ENCODE data around the gene SLC17A2.
"Not testable (repeated sequence)": the region's sequence is repeated elsewhere in the genome, so short reads cannot be mapped to it uniquely, and the experiment has no call there.

Gene SLC17A2

DNA sequence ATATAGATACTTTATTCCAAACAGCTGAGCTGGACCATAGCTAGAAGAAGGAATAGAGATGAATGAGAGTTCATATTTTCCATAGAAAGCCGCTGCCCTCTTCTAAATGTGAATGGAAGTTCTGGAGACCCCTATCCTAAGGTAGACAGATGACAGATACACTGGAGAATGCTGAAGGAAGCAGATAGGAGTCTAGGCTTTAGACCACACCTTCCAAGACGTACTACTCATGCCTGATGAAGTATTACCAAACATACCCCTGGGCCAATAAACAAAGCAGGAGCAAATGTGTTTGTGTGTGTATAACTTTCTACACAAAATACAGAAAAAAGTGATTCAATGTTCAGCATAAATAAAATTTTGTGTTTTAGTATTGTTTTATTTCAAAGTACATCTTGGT is 9.1 kb upstream of the SLC17A2 start:
- peaks cover 3% of the 10 kb centered on the region for H3K4me1 Mint-ChIP-seq

DNA sequence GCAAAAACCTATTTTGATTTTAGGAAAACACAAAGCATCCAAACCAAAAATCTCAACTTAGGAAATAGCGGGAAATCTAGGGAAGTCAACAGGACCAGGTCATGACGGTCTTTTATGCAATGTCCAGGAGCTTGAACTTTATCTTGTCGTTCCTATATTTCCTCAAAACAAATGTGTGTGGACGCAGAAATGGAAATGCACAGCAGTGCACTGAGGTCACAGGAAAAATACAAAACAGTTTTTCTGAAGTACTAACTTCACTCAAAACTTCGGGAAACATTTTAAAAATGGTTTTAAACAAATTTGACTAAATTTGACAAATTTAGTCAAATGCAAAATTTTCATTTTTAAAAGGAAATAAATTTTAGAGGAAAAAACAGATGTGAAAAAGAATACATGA is 5.5 kb upstream of the SLC17A2 start:
- H3K9me3 Mint-ChIP-seq: no peaks in the 10 kb centered on the region
- no peaks in the 10 kb centered on the region for H3K36me3 Mint-ChIP-seq
- H3K4me3 Mint-ChIP-seq: no peak overlapping the region
- no peak for ATAC-seq
- H3K27ac Mint-ChIP-seq: no peak overlapping the region
- peaks cover 9% of the 10 kb centered on the region for H3K27me3 Mint-ChIP-seq
- peaks cover 6% of the 10 kb centered on the region for H3K4me1 Mint-ChIP-seq

More for the DNA sequence above, 9.1 kb upstream of the SLC17A2 start:
- H3K4me3 Mint-ChIP-seq: no peak overlapping the region
- no peak for ATAC-seq
- H3K36me3 Mint-ChIP-seq: no peaks in the 10 kb centered on the region
- no peaks in the 10 kb centered on the region for H3K9me3 Mint-ChIP-seq
- H3K27ac Mint-ChIP-seq: no peak overlapping the region
- H3K27me3 Mint-ChIP-seq: no peaks in the 10 kb centered on the region

DNA sequence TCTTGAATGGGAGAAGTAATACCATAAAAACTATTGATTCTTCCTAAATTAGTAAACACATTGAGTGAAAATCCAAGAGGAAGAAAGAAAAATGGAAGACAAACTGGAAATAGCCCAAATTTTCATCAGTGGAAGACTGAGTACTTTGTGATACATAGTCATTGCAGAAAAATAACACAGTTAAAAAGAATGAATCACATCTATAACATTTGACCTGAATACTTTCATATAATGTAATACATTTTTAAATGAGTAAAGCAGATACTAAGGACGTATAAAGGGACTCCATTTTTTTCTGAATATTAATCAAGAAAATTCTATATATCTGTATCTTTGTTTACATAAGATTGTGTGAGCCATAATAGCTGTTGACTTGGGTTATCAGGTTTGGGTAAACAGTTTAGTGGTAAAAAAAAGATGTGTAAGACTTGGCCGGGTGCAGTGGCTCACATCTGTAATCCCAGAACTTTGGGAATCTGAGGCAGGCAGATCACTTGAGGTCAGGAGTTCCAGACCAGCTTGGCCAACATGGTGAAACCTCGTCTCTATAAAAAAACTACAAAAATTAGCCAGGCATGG is 4.3 kb upstream of the SLC17A2 start:
- Mint-ChIP-seq H3K4me3 (no peak overlapping the region), H3K27me3 (peaks cover 9% of the 10 kb centered on the region), H3K36me3 (no peaks in the 10 kb centered on the region), H3K9me3 (no peaks in the 10 kb centered on the region), H3K27ac (no peak overlapping the region), H3K4me1 (peaks cover 6% of the 10 kb centered on the region)
- no peak for ATAC-seq

DNA sequence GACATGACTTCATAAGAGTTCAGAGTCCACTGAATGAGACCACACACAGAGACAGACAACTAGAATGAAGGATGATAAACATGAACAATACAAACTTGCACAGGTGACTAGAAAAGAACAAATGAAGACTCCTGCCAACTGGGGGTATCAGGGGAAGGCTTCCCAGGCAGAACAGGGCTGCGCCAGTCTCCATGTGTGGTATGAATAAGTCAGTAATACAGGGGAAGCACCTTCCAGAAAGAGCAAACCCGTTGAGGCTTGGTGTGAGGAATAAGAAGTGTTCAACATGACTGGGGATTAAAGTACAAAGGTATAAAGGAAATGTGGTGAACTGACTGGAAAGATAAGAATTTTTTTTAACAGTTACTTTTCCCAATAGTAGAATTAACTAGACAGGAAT is 3.7 kb upstream of the SLC17A2 start:
- Mint-ChIP-seq H3K36me3 (no peaks in the 10 kb centered on the region), H3K27me3 (peaks cover 9% of the 10 kb centered on the region)

DNA sequence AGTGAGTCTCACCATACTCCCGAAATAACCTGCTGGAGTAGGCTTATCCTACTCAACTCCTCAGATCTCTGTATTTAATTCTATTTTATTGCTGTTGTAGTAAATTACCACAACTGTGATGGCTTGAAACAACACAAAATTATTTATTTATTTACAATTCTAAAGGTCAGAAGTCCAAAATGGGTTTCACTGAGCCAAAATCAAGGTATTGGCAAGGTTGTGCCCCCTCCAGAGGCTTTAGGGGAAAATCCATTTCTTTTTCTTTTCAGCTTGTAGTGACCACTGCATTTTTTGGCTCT is 869 bp upstream of the SLC17A2 start:
- no peak for ATAC-seq
- no peaks in the 10 kb centered on the region for H3K36me3 Mint-ChIP-seq
- peaks cover 9% of the 10 kb centered on the region for H3K27me3 Mint-ChIP-seq
- no peak overlapping the region for H3K4me3 Mint-ChIP-seq
- H3K9me3 Mint-ChIP-seq: no peaks in the 10 kb centered on the region
- no peak overlapping the region for H3K27ac Mint-ChIP-seq
- H3K4me1 Mint-ChIP-seq: peaks cover 6% of the 10 kb centered on the region

More for the DNA sequence above, 3.7 kb upstream of the SLC17A2 start:
- Mint-ChIP-seq H3K9me3 (no peaks in the 10 kb centered on the region), H3K4me1 (peaks cover 6% of the 10 kb centered on the region), H3K27ac (no peak overlapping the region), H3K4me3 (no peak overlapping the region)
- no peak for ATAC-seq

DNA sequence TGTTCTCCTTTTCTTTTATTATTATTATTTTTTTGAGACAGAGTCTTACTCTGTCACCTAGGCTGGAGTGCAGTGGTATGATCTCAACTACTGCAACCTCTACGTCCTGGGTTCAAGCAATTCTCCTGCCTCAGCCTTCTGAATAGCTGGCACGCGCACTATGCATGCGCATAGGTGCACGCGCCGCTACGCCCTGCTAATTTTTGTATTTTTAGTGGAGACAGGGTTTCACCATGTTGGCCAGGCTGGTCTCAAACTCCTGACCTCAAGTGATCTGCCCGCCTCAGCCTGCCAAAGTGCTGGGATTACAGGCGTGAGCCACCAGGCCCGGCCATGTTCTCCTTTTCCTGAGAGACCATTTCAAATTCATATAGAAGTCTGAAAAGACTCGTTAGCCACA is 706 bp downstream of the SLC17A2 start:
- H3K36me3 Mint-ChIP-seq, H3K27ac Mint-ChIP-seq: not testable (repeated sequence)

DNA sequence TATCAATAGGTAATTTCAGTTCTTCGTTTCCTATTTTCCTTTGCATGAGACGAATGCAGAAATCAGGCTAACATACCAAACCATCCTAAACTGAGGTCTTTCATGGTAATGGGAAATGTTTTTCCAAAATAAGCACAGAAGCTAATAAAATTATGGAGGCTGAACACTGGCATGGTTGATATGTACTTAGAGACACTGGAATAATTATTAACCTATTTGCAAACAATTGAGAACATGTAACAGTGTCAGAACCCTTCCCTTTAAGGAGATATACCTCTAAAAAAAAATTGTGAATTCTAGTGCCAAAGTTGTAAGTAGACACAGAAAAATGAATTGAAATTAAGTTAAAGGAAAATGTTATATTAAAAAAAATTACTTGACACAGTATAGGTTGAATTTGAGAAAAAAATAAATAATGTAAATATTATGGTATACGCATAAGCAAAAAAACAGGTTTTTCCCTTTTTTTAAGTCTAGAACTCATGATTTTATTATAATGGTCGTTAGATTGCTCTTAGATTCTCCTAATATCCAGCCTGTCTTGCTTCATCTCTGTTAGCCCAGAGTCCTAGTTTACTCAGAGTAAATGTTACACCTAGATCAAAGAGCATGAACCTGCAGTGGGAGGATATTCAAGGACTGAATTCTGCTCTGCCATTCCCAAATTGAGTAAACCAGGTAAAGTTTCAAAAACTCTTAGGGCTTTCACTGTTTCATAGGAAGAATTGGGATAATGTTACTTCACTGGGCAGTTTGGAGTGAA is 1.7 kb downstream of the SLC17A2 start:
- no peaks in the 10 kb centered on the region for H3K9me3 Mint-ChIP-seq
- no peaks in the 10 kb centered on the region for H3K36me3 Mint-ChIP-seq
- no peak overlapping the region for H3K27ac Mint-ChIP-seq
- ATAC-seq: no peak
- no peak overlapping the region for H3K4me3 Mint-ChIP-seq
- H3K4me1 Mint-ChIP-seq: peaks cover 6% of the 10 kb centered on the region
- H3K27me3 Mint-ChIP-seq: peaks cover 9% of the 10 kb centered on the region

More for the DNA sequence above, 706 bp downstream of the SLC17A2 start:
- H3K4me1 Mint-ChIP-seq, H3K9me3 Mint-ChIP-seq, H3K4me3 Mint-ChIP-seq, ATAC-seq, H3K27me3 Mint-ChIP-seq: not testable (repeated sequence)

DNA sequence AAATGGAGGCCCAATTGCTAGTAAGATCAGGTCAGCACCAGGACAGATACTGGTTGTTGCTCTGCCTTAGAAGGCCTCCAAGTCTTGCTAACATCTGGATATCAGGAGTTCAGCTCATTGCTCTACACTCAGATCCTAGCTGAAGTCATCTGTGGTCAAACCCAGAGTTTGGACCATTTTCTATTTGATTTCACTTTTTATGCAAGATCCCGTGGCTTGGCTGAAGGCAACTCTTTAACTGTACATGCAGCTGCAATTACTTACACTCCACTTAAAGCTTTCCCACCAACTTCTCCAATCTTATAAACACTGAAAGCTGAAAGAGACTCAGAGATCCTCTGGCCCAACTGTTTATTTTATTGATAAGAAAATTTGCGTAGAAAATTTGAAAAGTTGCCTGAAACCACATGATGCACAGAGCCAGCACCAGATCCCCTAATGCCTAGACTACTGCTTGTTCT is 2.7 kb downstream of the SLC17A2 start:
- Mint-ChIP-seq H3K4me1 (peaks cover 6% of the 10 kb centered on the region), H3K36me3 (no peaks in the 10 kb centered on the region), H3K27ac (no peak overlapping the region), H3K9me3 (no peaks in the 10 kb centered on the region), H3K27me3 (peaks cover 9% of the 10 kb centered on the region), H3K4me3 (no peak overlapping the region)
- ATAC-seq: no peak

DNA sequence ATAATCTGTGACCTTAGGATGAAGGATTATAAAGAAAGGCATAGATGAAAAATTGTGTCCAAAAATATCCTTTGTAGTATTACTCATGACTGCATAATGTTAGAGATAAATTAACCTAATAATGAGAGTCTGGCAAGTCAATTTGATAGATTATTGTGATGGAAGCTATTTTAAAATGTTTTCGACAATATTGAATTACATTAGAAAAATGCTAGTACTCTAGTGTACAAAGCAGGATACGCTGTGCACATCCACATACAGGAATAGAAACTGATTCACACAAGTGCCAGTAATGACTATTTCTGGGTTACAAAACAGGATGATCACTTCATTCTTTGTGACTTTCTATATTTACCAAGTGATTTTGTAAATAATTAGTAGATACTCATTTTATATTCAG is 3.3 kb downstream of the SLC17A2 start:
- Mint-ChIP-seq H3K4me3 (no peak overlapping the region), H3K4me1 (peaks cover 3% of the 10 kb centered on the region), H3K27ac (no peak overlapping the region), H3K36me3 (no peaks in the 10 kb centered on the region), H3K9me3 (no peaks in the 10 kb centered on the region), H3K27me3 (peaks cover 5% of the 10 kb centered on the region)
- no peak for ATAC-seq

DNA sequence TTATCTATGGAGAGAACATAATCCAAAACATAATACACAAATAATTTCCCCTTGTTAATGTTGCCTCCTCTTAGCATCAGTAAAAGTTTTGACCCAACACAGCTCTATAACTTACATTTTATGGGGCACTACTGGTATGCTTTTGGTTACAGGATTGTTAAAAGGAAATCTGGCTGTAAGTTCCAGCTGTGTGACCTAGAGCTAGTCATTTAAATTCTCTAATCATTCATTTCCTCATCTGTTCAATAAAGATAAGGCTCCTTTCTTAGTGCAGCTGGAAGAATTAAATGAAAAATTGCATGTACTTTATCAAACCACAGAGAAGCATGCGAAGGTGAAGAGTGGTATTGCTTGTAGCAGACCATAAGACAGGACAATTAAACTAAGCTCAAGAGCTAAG is 4.6 kb downstream of the SLC17A2 start:
- H3K27me3 Mint-ChIP-seq: no peaks in the 10 kb centered on the region
- no peak for ATAC-seq
- H3K36me3 Mint-ChIP-seq: no peaks in the 10 kb centered on the region
- H3K27ac Mint-ChIP-seq: no peak overlapping the region
- no peaks in the 10 kb centered on the region for H3K4me1 Mint-ChIP-seq
- no peak overlapping the region for H3K4me3 Mint-ChIP-seq
- H3K9me3 Mint-ChIP-seq: no peaks in the 10 kb centered on the region

DNA sequence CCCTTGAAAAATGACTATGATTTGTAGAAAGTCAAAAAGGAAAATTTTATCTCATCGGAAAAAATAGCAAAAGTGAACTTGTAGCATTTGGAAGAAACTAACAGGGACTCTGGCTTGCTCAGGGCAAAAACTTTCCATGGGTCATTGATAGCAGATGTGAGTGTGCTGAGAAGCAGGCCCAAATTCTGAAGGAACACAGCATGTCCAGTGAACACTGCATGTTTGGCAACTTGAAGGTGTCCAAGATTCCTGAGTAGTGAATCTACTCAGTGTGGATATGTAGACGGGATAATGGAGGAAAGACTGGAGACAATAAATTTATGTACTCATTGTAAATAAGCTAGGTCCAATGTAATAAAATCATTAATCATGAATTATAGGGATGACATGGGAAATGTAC is 8.2 kb downstream of the SLC17A2 start:
- H3K27ac Mint-ChIP-seq: no peak overlapping the region
- no peaks in the 10 kb centered on the region for H3K36me3 Mint-ChIP-seq
- no peak for ATAC-seq
- no peaks in the 10 kb centered on the region for H3K27me3 Mint-ChIP-seq
- H3K9me3 Mint-ChIP-seq: no peaks in the 10 kb centered on the region
- no peaks in the 10 kb centered on the region for H3K4me1 Mint-ChIP-seq
- H3K4me3 Mint-ChIP-seq: no peak overlapping the region

DNA sequence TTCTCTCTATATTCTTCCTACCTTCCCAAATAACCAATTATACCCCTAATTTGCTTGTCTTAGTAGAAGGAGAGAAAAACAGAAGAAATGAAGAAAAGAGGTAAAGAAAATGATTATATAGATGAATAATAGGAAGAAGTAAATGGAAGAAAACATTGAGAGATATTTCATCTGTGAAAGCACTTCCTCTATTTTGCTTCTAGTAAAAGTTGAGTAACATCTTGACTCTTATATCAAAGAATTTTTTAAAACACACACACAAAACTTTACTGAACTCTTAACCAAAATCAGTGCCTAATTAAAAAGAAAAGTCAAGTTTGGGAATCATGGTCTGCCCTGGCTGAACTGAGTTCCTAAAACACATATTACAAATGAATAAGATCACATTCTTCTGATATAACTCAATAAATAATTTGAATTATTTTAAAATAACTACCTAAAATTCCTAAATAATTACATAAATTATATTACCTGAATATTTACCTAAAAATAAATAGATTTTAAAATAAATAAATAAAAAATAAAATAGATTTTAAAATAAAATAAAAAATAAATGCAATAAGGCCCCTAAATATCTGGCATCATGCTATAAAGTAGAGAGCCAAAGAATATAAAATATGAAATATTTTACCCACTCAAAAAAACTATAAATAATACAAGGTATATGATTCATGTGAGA is 8.8 kb downstream of the SLC17A2 start:
- H3K36me3 Mint-ChIP-seq: no peaks in the 10 kb centered on the region
- no peaks in the 10 kb centered on the region for H3K27me3 Mint-ChIP-seq
- H3K4me3 Mint-ChIP-seq: no peak overlapping the region

DNA sequence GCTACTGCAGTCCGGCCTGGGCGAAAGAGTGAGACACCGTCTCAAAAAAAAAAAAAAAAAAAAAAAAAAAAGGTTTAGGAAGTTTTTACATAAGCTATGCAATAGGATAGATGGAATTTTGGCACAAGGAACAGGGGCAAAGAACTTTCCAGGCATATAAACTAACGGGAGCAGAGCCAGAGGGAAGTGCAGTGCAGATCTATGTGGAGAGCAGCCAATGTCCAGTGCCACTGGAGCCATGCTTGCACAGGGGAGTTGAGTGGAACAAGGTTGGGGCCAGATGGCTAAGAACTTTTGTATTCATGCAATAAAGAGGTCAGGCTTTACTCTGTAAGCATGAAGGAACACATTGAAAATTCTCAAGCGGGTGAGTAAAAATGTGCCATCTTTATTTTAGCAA is 10.8 kb downstream of the SLC17A2 start:
- H3K27ac Mint-ChIP-seq: no peak overlapping the region
- no peaks in the 10 kb centered on the region for H3K27me3 Mint-ChIP-seq
- no peaks in the 10 kb centered on the region for H3K9me3 Mint-ChIP-seq
- no peak overlapping the region for H3K4me3 Mint-ChIP-seq
- no peak for ATAC-seq
- H3K36me3 Mint-ChIP-seq: no peaks in the 10 kb centered on the region
- no peaks in the 10 kb centered on the region for H3K4me1 Mint-ChIP-seq

More for the DNA sequence above, 8.8 kb downstream of the SLC17A2 start:
- Mint-ChIP-seq H3K9me3 (no peaks in the 10 kb centered on the region), H3K27ac (no peak overlapping the region), H3K4me1 (no peaks in the 10 kb centered on the region)
- ATAC-seq: no peak

DNA sequence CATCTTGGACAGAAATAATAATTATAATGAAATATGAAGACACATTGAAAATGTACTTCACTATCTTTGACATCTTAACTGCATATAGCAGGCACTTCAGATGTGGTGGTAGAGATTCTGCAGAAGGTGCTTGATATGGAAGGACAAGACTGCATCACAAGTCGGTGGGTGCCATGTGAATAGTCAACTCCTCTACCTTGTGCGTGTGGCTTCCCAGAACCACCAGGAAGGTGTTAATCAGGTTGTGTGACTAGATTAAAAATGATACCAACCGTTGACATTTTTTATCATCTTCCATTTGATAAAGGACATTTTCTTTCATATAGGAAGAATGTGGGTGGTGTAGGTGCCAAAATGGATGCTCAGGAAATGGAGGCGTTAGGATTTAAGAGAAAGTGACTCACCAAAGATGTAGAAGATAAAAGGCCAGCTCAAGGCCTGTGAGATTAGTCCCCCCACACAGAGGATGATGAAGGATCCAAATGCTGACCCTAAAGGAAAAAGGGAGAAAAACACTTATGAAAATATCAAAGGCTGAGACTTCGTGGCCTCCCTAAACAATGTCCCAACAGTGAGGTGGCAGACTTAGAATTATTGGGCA is 12.3 kb downstream of the SLC17A2 start:
- Mint-ChIP-seq H3K4me1 (no peaks in the 10 kb centered on the region), H3K4me3 (no peak overlapping the region), H3K36me3 (no peaks in the 10 kb centered on the region), H3K27me3 (peaks cover 13% of the 10 kb centered on the region), H3K27ac (no peak overlapping the region), H3K9me3 (no peaks in the 10 kb centered on the region)
- ATAC-seq: no peak

DNA sequence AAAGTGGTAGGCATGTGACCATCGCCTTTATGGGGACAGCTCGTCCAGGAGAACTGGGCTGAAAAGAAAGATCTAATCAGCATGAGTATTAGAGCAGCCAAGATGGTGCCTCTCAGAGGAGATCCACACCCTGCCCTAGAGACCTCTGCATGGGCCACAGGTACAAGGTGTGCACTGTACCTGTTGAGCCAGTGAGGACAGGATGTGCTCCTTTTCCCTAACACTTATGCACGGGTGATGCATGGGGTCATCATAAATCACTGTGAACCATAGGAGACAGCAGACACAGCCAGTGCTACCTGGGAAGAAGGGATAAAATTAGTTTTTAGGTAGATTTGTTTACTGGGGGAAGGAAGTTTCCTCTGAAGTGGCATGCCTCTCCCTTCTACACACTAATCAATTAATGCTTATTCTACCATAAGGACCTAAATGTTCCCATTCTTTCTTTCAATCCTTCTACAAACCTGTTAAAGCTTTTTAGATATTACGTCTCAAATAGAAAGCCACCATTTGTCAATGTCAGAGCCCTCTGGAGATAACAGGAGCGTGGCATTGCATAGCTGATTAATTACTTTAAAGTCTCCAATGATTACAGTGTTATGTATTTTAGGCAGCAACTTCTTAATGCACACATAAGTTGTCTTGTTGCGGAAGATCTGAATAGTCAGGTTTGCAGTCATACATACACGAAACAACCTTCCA is 13.6 kb downstream of the SLC17A2 start:
- no peak overlapping the region for H3K27ac Mint-ChIP-seq
- peaks cover 13% of the 10 kb centered on the region for H3K27me3 Mint-ChIP-seq
- H3K4me1 Mint-ChIP-seq: peaks cover under 1% of the 10 kb centered on the region
- H3K9me3 Mint-ChIP-seq: no peaks in the 10 kb centered on the region
- H3K36me3 Mint-ChIP-seq: no peaks in the 10 kb centered on the region
- H3K4me3 Mint-ChIP-seq: no peak overlapping the region
- no peak for ATAC-seq
